HEK293 (cell line): ENCODE results near the gene GPR35.

Experiments used
- CTCF ChIP-seq: fragments of 450-650 bp; formaldehyde crosslinking; IDR thresholded peaks from 2 replicates; pipeline ENCODE4 v1.5.1; 2016; ENCODE audit warnings: missing biosample characterization, missing genetic modification characterization
- PRDM10 ChIP-seq: fragments of 450-650 bp; formaldehyde crosslinking; IDR thresholded peaks from 2 replicates; pipeline ENCODE4 v1.5.1; 2016; ENCODE audit warnings: missing biosample characterization, missing genetic modification characterization
- YY1 ChIP-seq: fragments of 450-650 bp; formaldehyde crosslinking; IDR thresholded peaks from 2 replicates; pipeline ENCODE4 v1.5.1; 2018; ENCODE audit warnings: missing biosample characterization, missing genetic modification characterization
- ZBTB8A ChIP-seq: fragments of 450-650 bp; formaldehyde crosslinking; IDR thresholded peaks from 2 replicates; pipeline ENCODE4 v1.5.1; 2016; ENCODE audit warnings: missing biosample characterization, missing genetic modification characterization
- ZFP3 ChIP-seq: fragments of 450-650 bp; formaldehyde crosslinking; IDR thresholded peaks from 2 replicates; pipeline ENCODE4 v1.5.1; 2016; ENCODE audit warnings: low read depth, missing biosample characterization, missing genetic modification characterization
- ZNF174 ChIP-seq: fragments of 450-650 bp; formaldehyde crosslinking; IDR thresholded peaks from 2 replicates; pipeline ENCODE4 v1.5.0; 2017; ENCODE audit warnings: missing biosample characterization, mild to moderate bottlenecking, missing genetic modification characterization
- ZNF394 ChIP-seq: fragments of 450-650 bp; formaldehyde crosslinking; IDR thresholded peaks from 2 replicates; pipeline ENCODE4 v1.5.1; 2016; ENCODE audit warnings: missing biosample characterization, missing genetic modification characterization, mild to moderate bottlenecking, moderate library complexity, borderline replicate concordance
- ZNF621 ChIP-seq: fragments of 450-650 bp; formaldehyde crosslinking; IDR thresholded peaks from 2 replicates; pipeline ENCODE4 v1.5.1; 2017; ENCODE audit warnings: missing biosample characterization, missing genetic modification characterization
- ZNF777 ChIP-seq: fragments of 450-650 bp; formaldehyde crosslinking; IDR thresholded peaks from 2 replicates; pipeline ENCODE4 v1.5.1; 2017; ENCODE audit warnings: missing biosample characterization, missing genetic modification characterization, borderline replicate concordance

- TF ChIP-seq ZFP3 (tag by site-specific recombination), result no peak
- no peak for TF ChIP-seq ZBTB8A (tag by site-specific recombination)
- no peak for TF ChIP-seq PRDM10 (tag by site-specific recombination)
- no peak for TF ChIP-seq CTCF (tag by site-specific recombination)
- no peak for TF ChIP-seq ZNF777 (tag by site-specific recombination)
- no peak for TF ChIP-seq YY1
- no peak for TF ChIP-seq ZNF174 (tag by site-specific recombination)
- TF ChIP-seq ZNF394 (tag by site-specific recombination), result no peak
- TF ChIP-seq ZNF621, result no peak
Measured at GRCh38 chr2:240622531-240623235, 2.6 kb upstream of the GPR35 start.
